B cell (primary cell): ENCODE data around the gene YPEL3. TPM values are rescaled to one million over a fixed set of nuclear protein-coding genes. Genes with fewer than 3 reads are reported as not detected.

Source experiments
- ATAC-seq: fragments of 200-7000 bp; cut with Tn5 transposase; one replicate; pipeline ENCODE4 v1.10.0; 2021; ENCODE audit warnings: low read depth, mild to moderate bottlenecking, moderate number of reproducible peaks, moderate library complexity
- CTCF ChIA-PET: fragments of 350-600 bp; sonication (Branson Sonifier 250); formaldehyde crosslinking; loops from one replicate; lab custom pipeline; 2021; ENCODE audit warnings: antibody characterized with exemption, inconsistent platforms; lab: Charles Lee
- POLR2A ChIA-PET: fragments of 350-600 bp; sonication (Branson Sonifier 250); formaldehyde crosslinking; loops from one replicate; lab custom pipeline; 2021; ENCODE audit warnings: antibody characterized with exemption; lab: Charles Lee
- DNase-seq: peaks from one replicate; pipeline ENCODE4 v3.0.0; 2013
- H2AFZ ChIP-seq: 2 replicates; pipeline ENCODE4 v1.6.1; 2012; ENCODE audit warnings: mild to moderate bottlenecking, low read depth, low read length; ENCODE audit not compliant: insufficient read depth, poor library complexity, severe bottlenecking
- H3K27ac ChIP-seq, 2 donors: 1 replicate in 1 of 2; 2 replicates in 1 of 2; pipeline ENCODE4 v1.5.1; 2012 to 2013; ENCODE audit warnings: low read length in 2 of 2, mild to moderate bottlenecking in 2 of 2, moderate library complexity in 1 of 2
- H3K27me3 ChIP-seq, 4 experiments: fragments of 200-600 bp in 1 of 4; sonication (generic) in 1 of 4; replicated peaks in 1 of 4; 1 replicate in 2 of 4; 2 replicates in 2 of 4; pipeline versions ENCODE4 v1.6.1 to v1.7.0; 2013 to 2016; ENCODE audit warnings: low read length in 3 of 4, mild to moderate bottlenecking in 2 of 4, mixed read lengths in 1 of 4, moderate library complexity in 1 of 4; ENCODE audit not compliant: insufficient read depth in 4 of 4, control insufficient read depth in 3 of 4; ENCODE audit errors: control extremely low read depth in 1 of 4
- H3K36me3 ChIP-seq, 2 experiments: replicated peaks in 1 of 2; 1 replicate in 1 of 2; 2 replicates in 1 of 2; pipeline versions ENCODE4 v1.6.1 to v1.7.1; 2013; ENCODE audit warnings: low read length in 1 of 2; ENCODE audit not compliant: insufficient read depth in 2 of 2, control insufficient read depth in 1 of 2; ENCODE audit errors: control extremely low read depth in 1 of 2, extremely low read depth in 1 of 2
- H3K4me1 ChIP-seq, 2 donors: fragments of 200-600 bp in 1 of 2; sonication (generic) in 1 of 2; 1 replicate in 1 of 2; 2 replicates in 1 of 2; pipeline versions ENCODE4 v1.5.1 to v1.6.1; 2013 to 2017; ENCODE audit warnings: low read length in 2 of 2; ENCODE audit not compliant: control insufficient read depth in 2 of 2, insufficient read depth in 2 of 2
- H3K4me2 ChIP-seq: replicated peaks from 2 replicates; pipeline ENCODE3; 2012; ENCODE audit warnings: mild to moderate bottlenecking, low read depth, low read length; ENCODE audit not compliant: poor library complexity, severe bottlenecking
- H3K4me3 ChIP-seq, 5 experiments: fragments of 200-600 bp in 1 of 5; sonication (generic) in 1 of 5; 1 replicate in 3 of 5; 2 replicates in 2 of 5; pipeline versions ENCODE4 v1.5.1 to v1.7.0; 2011 to 2016; ENCODE audit warnings: low read length in 4 of 5, mild to moderate bottlenecking in 4 of 5, low read depth in 2 of 5, control low read depth in 1 of 5, moderate library complexity in 1 of 5; ENCODE audit not compliant: insufficient read depth in 1 of 5; ENCODE audit errors: control extremely low read depth in 1 of 5, extremely low read depth in 1 of 5
- H3K79me2 ChIP-seq: fragments of 200-600 bp; sonication (generic); one replicate; pipeline ENCODE4 v1.6.0; 2016; ENCODE audit warnings: low read length; ENCODE audit not compliant: control insufficient read depth, insufficient read depth
- H3K9ac ChIP-seq: fragments of 200-600 bp; sonication (generic); 2 replicates; pipeline ENCODE4 v1.6.1; 2017; ENCODE audit warnings: mild to moderate bottlenecking, low read length, moderate library complexity
- H3K9me3 ChIP-seq, 3 donors: one replicate each; pipeline versions ENCODE4 v1.6.1 to v1.7.1; 2013; ENCODE audit warnings: low read length in 2 of 3; ENCODE audit not compliant: control insufficient read depth in 2 of 3, insufficient read depth in 1 of 3; ENCODE audit errors: control extremely low read depth in 1 of 3
- H4K20me1 ChIP-seq: 2 replicates; pipeline ENCODE4 v1.6.0; 2012; ENCODE audit warnings: mild to moderate bottlenecking, low read length; ENCODE audit not compliant: insufficient read depth, control insufficient read depth, poor library complexity, severe bottlenecking
- H3K27ac Mint-ChIP-seq: one replicate; pipeline ENCODE4 v1.8.0; 2021; ENCODE audit warnings: mixed read lengths
- H3K27me3 Mint-ChIP-seq: one replicate; pipeline ENCODE4 v1.8.0; 2021; ENCODE audit warnings: mixed read lengths
- H3K4me1 Mint-ChIP-seq: one replicate; pipeline ENCODE4 v1.8.0; 2021; ENCODE audit warnings: mixed read lengths
- H3K4me3 Mint-ChIP-seq: one replicate; pipeline ENCODE4 v1.8.0; 2021; ENCODE audit warnings: mixed read lengths
- H3K9me3 Mint-ChIP-seq: one replicate; pipeline ENCODE4 v1.8.0; 2022; ENCODE audit warnings: mixed read lengths; ENCODE audit not compliant: insufficient read depth
- EZH2 ChIP-seq: IDR thresholded peaks from 2 replicates; pipeline ENCODE4 v1.6.1; 2012; ENCODE audit warnings: borderline replicate concordance, low read depth, mild to moderate bottlenecking, moderate library complexity, low read length; ENCODE audit not compliant: insufficient read depth, poor library complexity, severe bottlenecking
- WGBS: methylation state at CpG from one replicate; pipeline ENCODE4 v1.1.5; 2013; ENCODE audit warnings: missing lambda C conversion rate; ENCODE audit not compliant: insufficient coverage; 5-methylcytosine and 5-hydroxymethylcytosine counted together
- intact Hi-C: fragments of 100-400 bp; cut with micrococcal nuclease; formaldehyde crosslinking; loops from one replicate; pipeline ENCODE4 v1.10.0; 2022
- polyA plus RNA-seq: library from polyadenylated mRNA; depleted of rRNA; stranded (reverse); fragments of >200 nt; gene quantifications from 2 replicates; pipeline ENCODE4 v1.2.3, GENCODE V29; 2012
- total RNA-seq, 2 donors: library from RNA; stranded (reverse); fragments of 120-200 nt in 1 of 2; gene quantifications; 1 replicate in 1 of 2; 2 replicates in 1 of 2; pipeline versions ENCODE4 v1.2.3 to v1.2.4, GENCODE V29; 2013 to 2022
- TF ChIP-seq, protein P1 (sequence below): fragments of 200-600 bp; IDR thresholded peaks from one replicate; pipeline ENCODE4 v1.8.0; 2022; ENCODE audit warnings: antibody characterized with exemption, mild to moderate bottlenecking

YPEL3 gene
- total and polyA plus RNA-seq, 2 donors (not counting 1 experiment from before 2014, with no cell fraction given): 314 to 414 TPM

DNA sequence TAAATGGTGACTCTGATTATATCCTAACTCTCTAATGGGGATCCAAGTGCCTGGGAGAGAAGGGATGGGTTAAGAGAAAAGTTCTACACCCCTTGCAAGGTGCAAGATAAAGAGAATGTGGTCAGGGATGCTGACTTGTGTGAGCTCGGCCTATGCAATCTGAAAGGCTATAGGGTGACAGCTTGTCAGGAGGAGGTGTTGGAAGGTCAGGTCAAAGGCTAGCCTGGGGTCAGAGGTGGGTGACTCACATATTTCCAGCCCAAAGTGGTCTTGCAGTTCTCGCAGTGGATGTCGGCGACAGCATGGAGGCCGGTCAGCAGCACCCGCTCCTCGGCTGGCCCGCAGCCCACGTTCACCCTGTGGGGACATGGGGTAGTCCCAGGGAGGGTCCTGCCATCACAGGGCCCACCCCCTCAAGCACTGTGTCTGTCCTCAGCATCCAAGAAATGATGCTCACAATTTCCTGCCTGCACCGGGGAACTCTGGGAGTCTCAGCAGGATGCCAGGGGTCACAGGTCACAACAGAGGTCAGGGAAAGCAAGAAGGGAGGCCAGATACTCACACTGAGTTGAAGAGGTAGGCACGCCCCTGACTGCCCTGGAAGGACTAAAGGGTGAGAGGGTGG, 1.4 kb downstream of the YPEL3 start:
- intact Hi-C loops: loop anchor here (10.0 kb wide), 2 partner anchors 280 to 540 kb away; partner anchors contain the start of genes MYL11 and TBC1D10B
- no peak for TF ChIP-seq EZH2
- TF ChIP-seq, protein P1, sequence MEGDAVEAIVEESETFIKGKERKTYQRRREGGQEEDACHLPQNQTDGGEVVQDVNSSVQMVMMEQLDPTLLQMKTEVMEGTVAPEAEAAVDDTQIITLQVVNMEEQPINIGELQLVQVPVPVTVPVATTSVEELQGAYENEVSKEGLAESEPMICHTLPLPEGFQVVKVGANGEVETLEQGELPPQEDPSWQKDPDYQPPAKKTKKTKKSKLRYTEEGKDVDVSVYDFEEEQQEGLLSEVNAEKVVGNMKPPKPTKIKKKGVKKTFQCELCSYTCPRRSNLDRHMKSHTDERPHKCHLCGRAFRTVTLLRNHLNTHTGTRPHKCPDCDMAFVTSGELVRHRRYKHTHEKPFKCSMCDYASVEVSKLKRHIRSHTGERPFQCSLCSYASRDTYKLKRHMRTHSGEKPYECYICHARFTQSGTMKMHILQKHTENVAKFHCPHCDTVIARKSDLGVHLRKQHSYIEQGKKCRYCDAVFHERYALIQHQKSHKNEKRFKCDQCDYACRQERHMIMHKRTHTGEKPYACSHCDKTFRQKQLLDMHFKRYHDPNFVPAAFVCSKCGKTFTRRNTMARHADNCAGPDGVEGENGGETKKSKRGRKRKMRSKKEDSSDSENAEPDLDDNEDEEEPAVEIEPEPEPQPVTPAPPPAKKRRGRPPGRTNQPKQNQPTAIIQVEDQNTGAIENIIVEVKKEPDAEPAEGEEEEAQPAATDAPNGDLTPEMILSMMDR: no peak
- Histone ChIP-seq H3K9ac (peak overlapping the region; percentile 80), H4K20me1 (no peaks in the 10 kb centered on the region), H3K4me3 (peak overlapping the region; percentile 16 to 92 (median 81)), H3K79me2 (peaks cover 21% of the 10 kb centered on the region), H3K27me3 (no peaks in the 10 kb centered on the region), H3K4me2 (peak overlapping the region; percentile 98), H3K9me3 (peaks cover 2 to 32% (median 25%) of the 10 kb centered on the region in 3 donors), H2AFZ (no peak overlapping the region), H3K4me1 (peaks cover 33 to 63% of the 10 kb centered on the region in 2 donors), H3K27ac (peak overlapping the region; percentile 73 to 92), H3K36me3 (peaks cover 0 to 20% of the 10 kb centered on the region in 2 experiments)
- POLR2A ChIA-PET: interaction anchor here (0.7 to 6.8 kb wide), 4 partner anchors 18 to 276 kb away, joined by 3 to 97 read pairs (median 32); partner anchors contain the start of genes ALDOA, CORO1A and TBC1D10B
- Mint-ChIP-seq H3K4me3 (peak overlapping the region; percentile 91), H3K27me3 (no peaks in the 10 kb centered on the region), H3K27ac (peak overlapping the region; percentile 94), H3K4me1 (peaks cover 49% of the 10 kb centered on the region), H3K9me3 (peaks cover 2% of the 10 kb centered on the region)
- DNase-seq (no peak), ATAC-seq (no peak)
- 97% methylated on average over 9 of the region's 11 CpGs for WGBS
- CTCF ChIA-PET: interaction anchor here (4.6 kb wide), 1 partner anchor 92 kb away, joined by 49 read pairs; no protein-coding TSS in a partner anchor
